Measurements from ENCODE around the gene KNSTRN.

KNSTRN gene

DNA sequence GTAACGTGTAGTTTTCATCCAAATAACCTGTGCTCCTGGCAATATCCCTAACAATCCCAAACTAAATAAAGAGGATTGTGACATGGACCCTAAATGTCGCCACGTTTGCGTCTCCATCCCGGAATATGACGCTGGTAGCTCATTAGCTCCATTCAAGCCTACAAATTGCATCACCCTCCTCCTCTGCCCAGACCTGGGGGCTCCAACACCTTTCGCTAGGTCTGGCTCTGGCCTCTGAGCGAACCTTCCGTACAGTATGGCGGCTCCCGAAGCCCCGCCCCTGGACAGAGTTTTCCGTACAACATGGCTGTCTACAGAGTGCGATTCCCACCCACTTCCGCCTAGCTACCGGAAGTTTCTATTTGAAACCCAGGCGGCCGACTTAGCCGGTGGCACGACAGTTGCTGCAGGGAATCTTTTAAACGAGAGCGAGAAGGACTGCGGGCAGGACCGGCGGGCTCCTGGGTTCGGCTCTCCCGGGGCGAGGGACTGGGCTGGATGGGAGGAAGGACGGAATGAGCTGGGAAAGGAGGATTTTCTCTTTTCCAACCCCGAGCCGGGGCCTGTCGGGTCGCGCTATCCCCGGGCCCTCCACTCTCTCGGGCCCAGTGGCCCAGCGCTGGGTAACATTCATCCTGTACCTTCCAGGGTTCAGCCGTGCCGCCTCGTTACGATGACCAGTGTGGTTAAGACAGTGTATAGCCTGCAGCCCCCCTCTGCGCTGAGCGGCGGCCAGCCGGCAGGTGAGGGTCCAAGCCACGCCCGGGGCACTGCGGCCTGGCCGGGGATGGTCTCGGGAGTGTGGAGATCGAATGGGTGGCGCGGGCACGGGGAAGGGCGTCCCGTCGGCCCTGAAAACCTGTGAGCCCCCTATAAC, at the start of gene KNSTRN:
Gene KNSTRN (plus strand): TSS at position 142 of the 877 bp plus-strand sequence. CDS start 115 bp downstream, at position 257.
- DNase-seq (ENCODE audit: low read depth): peak; percentile 94
- peak within 1 kb of the TSS; percentile 94 for H3K4me3 ChIP-seq (ENCODE audit: control insufficient read depth, low read depth, low read length)
- TF ChIP-seq CTCF (conservative IDR thresholded peaks at IDR 0.05; ENCODE audit: control insufficient read depth, insufficient read depth, low read depth, low read length): no peak

DNA sequence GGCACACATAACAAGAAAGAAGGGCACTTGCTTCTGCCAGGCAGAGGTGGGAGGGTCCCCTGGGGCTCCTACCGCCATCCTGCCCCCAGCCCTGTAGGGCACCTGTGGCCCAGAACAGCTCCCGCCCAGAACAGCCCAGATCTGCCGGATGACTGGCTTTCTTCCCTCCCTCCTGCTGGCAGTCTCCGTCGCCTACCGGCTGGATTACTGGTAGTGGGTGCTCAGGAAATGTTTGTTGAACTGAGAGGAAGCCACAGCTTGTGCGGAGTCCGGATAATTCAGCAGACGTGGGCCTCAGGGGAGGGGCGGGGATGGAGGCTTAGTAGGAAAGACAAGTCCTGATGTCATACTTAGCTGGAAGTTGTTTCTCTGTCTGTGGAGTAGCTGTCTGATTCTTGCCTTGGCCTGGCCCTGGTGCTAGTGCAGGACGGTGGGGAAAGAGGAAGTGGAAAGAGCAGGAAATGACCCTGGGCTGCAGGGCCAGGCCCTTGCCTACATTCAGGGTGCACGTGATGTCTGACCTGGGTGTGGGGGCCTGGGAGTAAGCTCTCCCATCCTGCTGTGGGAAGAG, 48.5 kb upstream of the KNSTRN start:
- DNase-seq (ENCODE audit: low read depth): peak; percentile 39
- no peak for TF ChIP-seq CTCF (conservative IDR thresholded peaks at IDR 0.05; ENCODE audit: control insufficient read depth, insufficient read depth, low read depth, low read length)
- no peak overlapping the region for H3K4me3 ChIP-seq (ENCODE audit: control insufficient read depth, low read depth, low read length)

DNA sequence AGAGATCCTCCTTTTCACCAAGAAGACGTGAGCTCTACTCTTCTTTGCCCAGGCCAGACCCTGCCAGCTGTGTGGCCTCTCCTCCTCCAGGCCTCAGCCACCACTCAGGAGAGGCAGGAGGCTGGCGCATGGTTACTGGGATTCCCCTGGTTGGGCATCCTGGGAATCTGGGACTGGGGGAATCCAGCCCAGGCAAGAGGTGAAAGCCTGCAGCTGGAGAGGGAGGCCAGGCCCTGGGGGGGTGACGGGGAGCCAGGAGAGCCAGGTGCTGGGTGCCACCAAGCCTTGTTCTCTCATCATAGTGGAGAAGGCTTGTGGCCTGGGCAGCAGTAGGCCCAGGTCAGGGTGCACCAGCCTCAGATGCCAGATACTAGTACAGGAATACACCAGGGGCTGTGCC, 48.0 kb upstream of the KNSTRN start:
- no peak overlapping the region for H3K4me3 ChIP-seq (ENCODE audit: control insufficient read depth, low read depth, low read length)
- TF ChIP-seq CTCF (conservative IDR thresholded peaks at IDR 0.05; ENCODE audit: control insufficient read depth, insufficient read depth, low read depth, low read length): no peak
- no peak for DNase-seq (ENCODE audit: low read depth)

DNA sequence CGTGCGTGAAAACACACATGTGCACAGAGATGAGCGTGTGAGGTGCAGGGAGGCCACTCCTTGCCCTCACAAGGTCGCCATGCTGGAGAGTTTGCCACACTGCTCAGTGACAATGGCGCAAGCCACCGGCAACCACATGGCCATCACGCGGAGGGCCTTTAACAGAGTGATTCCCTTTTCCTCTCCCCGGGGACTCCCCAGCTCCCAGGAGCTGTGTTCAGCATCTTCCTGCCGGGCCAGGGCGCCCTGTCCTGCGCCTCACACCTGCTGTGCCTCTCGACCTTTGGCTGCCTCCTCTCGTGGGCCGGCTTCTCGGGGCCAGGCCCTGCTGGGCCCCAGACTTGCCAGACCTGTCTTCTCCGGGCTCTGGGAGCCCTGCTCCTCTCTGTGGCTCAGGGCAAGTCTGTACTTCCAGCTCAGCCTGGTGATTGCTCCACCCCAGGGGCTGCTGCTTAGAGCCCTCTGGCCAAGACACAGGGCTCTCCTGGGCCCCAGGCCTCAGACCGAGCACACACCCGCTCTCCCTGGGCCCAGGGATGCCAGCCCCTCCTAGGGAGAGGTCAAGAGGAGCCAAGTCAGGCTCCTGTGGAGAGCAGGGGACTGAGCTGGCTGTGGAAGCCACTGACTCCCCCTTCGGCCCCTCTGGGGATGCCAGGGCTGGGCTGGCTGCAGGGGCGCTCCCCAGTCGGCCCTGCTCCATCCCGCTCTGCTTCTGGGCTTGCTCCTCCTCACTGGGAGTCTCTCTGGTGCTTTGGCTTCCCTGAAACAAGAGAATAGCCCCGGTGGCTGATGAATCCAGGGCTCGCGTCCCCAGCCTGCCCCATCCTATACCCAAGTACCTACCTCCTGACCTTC, 47.4 kb upstream of the KNSTRN start:
- no peak for DNase-seq (ENCODE audit: low read depth)
- no peak for TF ChIP-seq CTCF (conservative IDR thresholded peaks at IDR 0.05; ENCODE audit: control insufficient read depth, insufficient read depth, low read depth, low read length)
- no peak overlapping the region for H3K4me3 ChIP-seq (ENCODE audit: control insufficient read depth, low read depth, low read length)

GRCh38 chr15:40335938-40336743, 46.4 kb upstream of the KNSTRN start:
- no peak overlapping the region for H3K4me3 ChIP-seq (ENCODE audit: control insufficient read depth, low read depth, low read length)
- no peak for DNase-seq (ENCODE audit: low read depth)
- TF ChIP-seq CTCF (conservative IDR thresholded peaks at IDR 0.05; ENCODE audit: control insufficient read depth, insufficient read depth, low read depth, low read length): no peak

- no peak for DNase-seq (ENCODE audit: low read depth)
- H3K4me3 ChIP-seq (ENCODE audit: control insufficient read depth, low read depth, low read length): no peak overlapping the region
- no peak for TF ChIP-seq CTCF (conservative IDR thresholded peaks at IDR 0.05; ENCODE audit: control insufficient read depth, insufficient read depth, low read depth, low read length)
These were observed 45.8 kb upstream of the KNSTRN start for GRCh38 chr15:40336744-40337122.

Data from fibroblast of mammary gland (primary cell).